Measurements from ENCODE around the gene DNAJB5.

Gene DNAJB5

GRCh38 chr9:35042081-35042604, 52.6 kb downstream of the DNAJB5 start:
- Histone ChIP-seq H3K9ac (ENCODE audit: low read depth, low read length) (no peak overlapping the region), H3K36me3 (ENCODE audit: insufficient read depth, low read length) (peaks cover 42% of the 10 kb centered on the region), H3K4me1 (ENCODE audit: control insufficient read depth, insufficient read depth, low read length) (peaks cover 4% of the 10 kb centered on the region), H3K4me2 (ENCODE audit: low read length) (no peak overlapping the region), H3K4me3 (ENCODE audit: low read length) (no peak overlapping the region), H3K9me3 (replicated peaks; ENCODE audit: low read length) (no peaks in the 10 kb centered on the region), H3K27me3 (ENCODE audit: control insufficient read depth, insufficient read depth, low read length) (no peaks in the 10 kb centered on the region)

- Histone ChIP-seq H3K27me3 (ENCODE audit: control insufficient read depth, insufficient read depth, low read length) (no peaks in the 10 kb centered on the region), H3K4me2 (ENCODE audit: low read length) (no peak overlapping the region), H3K9me3 (replicated peaks; ENCODE audit: low read length) (no peaks in the 10 kb centered on the region), H3K4me1 (ENCODE audit: control insufficient read depth, insufficient read depth, low read length) (peaks cover 4% of the 10 kb centered on the region), H3K36me3 (ENCODE audit: insufficient read depth, low read length) (peaks cover 43% of the 10 kb centered on the region), H3K4me3 (ENCODE audit: low read length) (no peak overlapping the region), H3K9ac (ENCODE audit: low read depth, low read length) (no peak overlapping the region)
These were observed 53.5 kb downstream of the DNAJB5 start for GRCh38 chr9:35042891-35043545.

- no peak overlapping the region for H3K4me2 ChIP-seq (ENCODE audit: low read length)
- H3K36me3 ChIP-seq (ENCODE audit: insufficient read depth, low read length) = peaks cover 51% of the 10 kb centered on the region
- H3K9me3 ChIP-seq (replicated peaks; ENCODE audit: low read length) = no peaks in the 10 kb centered on the region
- H3K4me1 ChIP-seq (ENCODE audit: control insufficient read depth, insufficient read depth, low read length) = peaks cover 4% of the 10 kb centered on the region
- no peak overlapping the region for H3K9ac ChIP-seq (ENCODE audit: low read depth, low read length)
- H3K4me3 ChIP-seq (ENCODE audit: low read length) = no peak overlapping the region
- H3K27me3 ChIP-seq (ENCODE audit: control insufficient read depth, insufficient read depth, low read length) = no peaks in the 10 kb centered on the region
These were observed 54.5 kb downstream of the DNAJB5 start for GRCh38 chr9:35044071-35044470.

All from skeletal muscle satellite cell (primary cell).